ENCODE data around the gene FOXJ3. TPM values are rescaled to one million over a fixed set of nuclear protein-coding genes. Genes with fewer than 3 reads are reported as not detected.

FOXJ3 gene
- total and polyA plus RNA-seq, 2 of the 4 experiments (the other 2 are of a cell fraction), result 16.7 to 30.5 TPM

DNA sequence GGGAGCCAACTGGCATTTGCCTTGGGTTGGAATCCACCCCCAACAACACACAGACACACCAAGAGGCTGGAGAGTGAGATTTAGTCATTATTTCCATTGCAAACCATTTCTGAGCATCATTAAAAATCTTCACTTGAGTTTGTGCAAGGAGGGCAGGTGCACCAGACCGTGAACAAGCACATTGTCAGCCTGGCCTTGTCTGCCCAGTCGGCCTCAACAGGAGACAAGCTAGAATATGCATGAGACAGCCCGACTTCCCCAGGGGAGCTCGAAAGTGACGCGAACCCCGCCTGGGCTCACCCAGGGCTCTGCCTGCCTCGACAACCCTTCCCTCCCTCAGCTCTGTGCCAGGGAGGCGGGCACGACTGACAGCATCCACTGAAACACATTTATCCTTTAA, 197.3 kb downstream of the FOXJ3 start:
- H4K20me1 ChIP-seq (ENCODE audit: insufficient read depth, low read length), result no peaks in the 10 kb centered on the region
- no peak overlapping the region for H2AK5ac ChIP-seq (ENCODE audit: low read depth, low read length)
- H3K56ac ChIP-seq (ENCODE audit: extremely low read depth, insufficient read depth, low read length), result no peak overlapping the region
- ATAC-seq (ENCODE audit: low read depth) (no peak), DNase-seq (no peak)
- H3K9me3 ChIP-seq (ENCODE audit: control insufficient read depth, insufficient read depth, low read length), result no peaks in the 10 kb centered on the region
- in situ Hi-C loops (cut with MboI; ENCODE audit: low sequenced_read_pairs) (no loop called here), dilution Hi-C loops (cut with HindIII; ENCODE audit: low sequenced_read_pairs, unreplicated experiment) (no loop called here), intact Hi-C loops (cut with micrococcal nuclease) (no loop called here)
- H3K9ac ChIP-seq (ENCODE audit: low read depth, low read length), result no peak overlapping the region
- H3K9me1 ChIP-seq (ENCODE audit: insufficient read depth, low read length), result no peaks in the 10 kb centered on the region; the same call in 1 of the 2 replicates
- H3K14ac ChIP-seq (replicated peaks; ENCODE audit: low read depth, low read length), result no peak overlapping the region
- H2AK9ac ChIP-seq (replicated peaks; ENCODE audit: low read depth, low read length, poor library complexity), result no peak overlapping the region
- no peak overlapping the region for H2BK15ac ChIP-seq (ENCODE audit: low read depth, low read length)
- H3K36me3 ChIP-seq (ENCODE audit: control insufficient read depth, insufficient read depth, low read length), result no peaks in the 10 kb centered on the region
- no peak overlapping the region for H2BK20ac ChIP-seq (ENCODE audit: low read depth, low read length)
- BruUV-seq (replicated peaks), result no TSS peak
- H3K27ac ChIP-seq (ENCODE audit: insufficient read depth, low read length), result no peak overlapping the region
- ChIA-PET POLR2A (ENCODE audit: unreplicated experiment) (no interaction called here), CTCF (interaction anchor here (1.0 kb wide), 1 partner anchor 10 kb away, joined by 4 read pairs; no protein-coding TSS in a partner anchor)
- no peak overlapping the region for H4K5ac ChIP-seq (ENCODE audit: low read depth, low read length)
- H3K4me1 ChIP-seq (ENCODE audit: control insufficient read depth, insufficient read depth, low read length), result no peaks in the 10 kb centered on the region
- WGBS, 2 experiments (ENCODE audit: extremely low coverage in 2 of 2, insufficient read length in 1 of 2), result 78% methylated on average over 7 of the region's 10 CpGs; no CpG with 5 or more reads in 1 of the 2 experiments
- H3K27me3 ChIP-seq (ENCODE audit: control insufficient read depth, insufficient read depth, low read length), result peaks cover 26% of the 10 kb centered on the region
- H3K4me2 ChIP-seq (ENCODE audit: low read depth, low read length), result no peak overlapping the region
- no peak overlapping the region for H2BK5ac ChIP-seq (ENCODE audit: low read depth, low read length, poor library complexity, severe bottlenecking)
- H4K91ac ChIP-seq (ENCODE audit: insufficient read depth, low read depth, low read length), result no peak overlapping the region
- no peak overlapping the region for H3K23ac ChIP-seq (ENCODE audit: low read depth, low read length)
- no peak overlapping the region for H2BK120ac ChIP-seq (ENCODE audit: low read depth, low read length)
- H3K79me1 ChIP-seq (ENCODE audit: low read depth in 1 of 2, low read length in 2 of 2), result no peaks in the 10 kb centered on the region
- H2AFZ ChIP-seq (replicated peaks; ENCODE audit: low read length, poor library complexity), result no peak overlapping the region
- H3K4me3 ChIP-seq (ENCODE audit: insufficient read depth, low read depth, low read length), result no peak overlapping the region
- no peak overlapping the region for H3K4ac ChIP-seq (ENCODE audit: low read depth, low read length)
- TF ChIP-seq BHLHE40 (IDR thresholded peaks at IDR 0.05; ENCODE audit: low read depth, low read length) (no peak), POLR2A (IDR thresholded peaks at IDR 0.05; ENCODE audit: low read depth, low read length) (no peak), RAD21 (IDR thresholded peaks at IDR 0.05; ENCODE audit: low read length) (no peak), MAZ (IDR thresholded peaks at IDR 0.05; ENCODE audit: borderline replicate concordance, low read depth, low read length) (no peak), RFX5 (IDR thresholded peaks at IDR 0.05; ENCODE audit: low read depth, low read length) (no peak), CHD1 (IDR thresholded peaks at IDR 0.05; ENCODE audit: low read depth, low read length) (no peak), MXI1 (IDR thresholded peaks at IDR 0.05; ENCODE audit: borderline replicate concordance, low read depth, low read length) (no peak), CEBPB (IDR thresholded peaks at IDR 0.05; ENCODE audit: low read depth, low read length) (no peak), MAFK (IDR thresholded peaks at IDR 0.05; ENCODE audit: low read depth, low read length) (no peak), RCOR1 (IDR thresholded peaks at IDR 0.05; ENCODE audit: insufficient replicate concordance, low read length) (no peak), SMC3 (IDR thresholded peaks at IDR 0.05; ENCODE audit: low read depth, low read length) (no peak), FOS (IDR thresholded peaks at IDR 0.05; ENCODE audit: low read depth, low read length) (no peak), NFE2L2 (IDR thresholded peaks at IDR 0.05; ENCODE audit: low read depth, low read length) (no peak)
- TF ChIP-seq, protein P1, sequence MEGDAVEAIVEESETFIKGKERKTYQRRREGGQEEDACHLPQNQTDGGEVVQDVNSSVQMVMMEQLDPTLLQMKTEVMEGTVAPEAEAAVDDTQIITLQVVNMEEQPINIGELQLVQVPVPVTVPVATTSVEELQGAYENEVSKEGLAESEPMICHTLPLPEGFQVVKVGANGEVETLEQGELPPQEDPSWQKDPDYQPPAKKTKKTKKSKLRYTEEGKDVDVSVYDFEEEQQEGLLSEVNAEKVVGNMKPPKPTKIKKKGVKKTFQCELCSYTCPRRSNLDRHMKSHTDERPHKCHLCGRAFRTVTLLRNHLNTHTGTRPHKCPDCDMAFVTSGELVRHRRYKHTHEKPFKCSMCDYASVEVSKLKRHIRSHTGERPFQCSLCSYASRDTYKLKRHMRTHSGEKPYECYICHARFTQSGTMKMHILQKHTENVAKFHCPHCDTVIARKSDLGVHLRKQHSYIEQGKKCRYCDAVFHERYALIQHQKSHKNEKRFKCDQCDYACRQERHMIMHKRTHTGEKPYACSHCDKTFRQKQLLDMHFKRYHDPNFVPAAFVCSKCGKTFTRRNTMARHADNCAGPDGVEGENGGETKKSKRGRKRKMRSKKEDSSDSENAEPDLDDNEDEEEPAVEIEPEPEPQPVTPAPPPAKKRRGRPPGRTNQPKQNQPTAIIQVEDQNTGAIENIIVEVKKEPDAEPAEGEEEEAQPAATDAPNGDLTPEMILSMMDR (conservative IDR thresholded peaks at IDR 0.05; ENCODE audit: low read depth, low read length), result no peak
- H4K8ac ChIP-seq (ENCODE audit: low read depth in 2 of 2, low read length in 2 of 2), result no peak overlapping the region
- no peak overlapping the region for H3K18ac ChIP-seq (ENCODE audit: low read depth, low read length)

Data from IMR-90 (cell line).